BJ (cell line): Measurements from ENCODE around the gene LSS. TPM values are rescaled to one million over a fixed set of nuclear protein-coding genes. Genes with fewer than 3 reads are reported as not detected.
"Not testable (repeated sequence)": the region's sequence is repeated elsewhere in the genome, so short reads cannot be mapped to it uniquely, and the experiment has no call there.

ENCODE experiments used
- CTCF ChIA-PET: fragments of 350-600 bp; formaldehyde crosslinking; extraction: SDS; loops from one replicate; lab custom pipeline; 2021; ENCODE audit warnings: antibody characterized with exemption, inconsistent platforms; lab: Yijun Ruan, JAX
- POLR2A ChIA-PET: fragments of 300-600 bp; sonication (Branson Sonifier 250); formaldehyde crosslinking; extraction: SDS; loops from one replicate; lab custom pipeline; 2021; ENCODE audit warnings: antibody characterized with exemption; lab: Charles Lee
- DNase-seq: peaks from one replicate; pipeline ENCODE4 v3.0.0-alpha.2; 2011; ENCODE audit warnings: low read depth
- H3K27me3 ChIP-seq: 2 replicates; pipeline ENCODE4 v1.6.0; 2011; ENCODE audit warnings: low read length; ENCODE audit not compliant: control insufficient read depth, insufficient read depth
- H3K36me3 ChIP-seq: 2 replicates; pipeline ENCODE4 v1.5.1; 2011; ENCODE audit warnings: low read length; ENCODE audit not compliant: control insufficient read depth, insufficient read depth
- H3K4me3 ChIP-seq: 2 replicates; pipeline ENCODE4 v1.5.1; 2011; ENCODE audit warnings: low read depth, mild to moderate bottlenecking, control low read depth, low read length
- CTCF ChIP-seq: IDR thresholded peaks from 2 replicates; pipeline ENCODE4 v1.5.1; 2011; ENCODE audit warnings: low read depth, mild to moderate bottlenecking, control low read depth, inconsistent platforms, low read length, moderate library complexity; ENCODE audit not compliant: insufficient read depth
- polyA plus RNA-seq: library from polyadenylated mRNA; depleted of rRNA; stranded (reverse); fragments of >200 nt; gene quantifications from 2 replicates; pipeline ENCODE4 v1.2.3, GENCODE V29; 2011

LSS gene
- polyA plus RNA-seq, 1 experiment = 59.9 TPM

- ChIA-PET CTCF (no interaction called here), POLR2A (no interaction called here)
- Histone ChIP-seq H3K27me3 (no peaks in the 10 kb centered on the region), H3K4me3 (peak overlapping the region; percentile 54), H3K36me3 (peaks cover 4% of the 10 kb centered on the region)
- no peak for TF ChIP-seq CTCF
- DNase-seq = no peak
Measured at GRCh38 chr21:46184625-46185555, 43.7 kb downstream of the LSS start.

- ChIA-PET POLR2A (no interaction called here), CTCF (no interaction called here)
- TF ChIP-seq CTCF = no peak
- H3K4me3 ChIP-seq = peak within 1 kb of the TSS; percentile 73
- H3K36me3 ChIP-seq = no peaks in the 10 kb centered on the region
- no peaks in the 10 kb centered on the region for H3K27me3 ChIP-seq
- DNase-seq = no peak
Measured at GRCh38 chr21:46183910-46184624, 44.5 kb downstream of the LSS start, which contains the start of gene SPATC1L. Gene SPATC1L, minus strand, starts transcription at chr21:46184459. Its CDS starts 1,643 bp downstream, at chr21:46182816.

GRCh38 chr21:46183337-46183909 is 45.2 kb downstream of the LSS start:
- peak overlapping the region; percentile 73 for H3K4me3 ChIP-seq
- DNase-seq, H3K27me3 ChIP-seq, CTCF ChIA-PET, H3K36me3 ChIP-seq, POLR2A ChIA-PET: not testable (repeated sequence)

GRCh38 chr21:46182548-46183336 is 45.8 kb downstream of the LSS start:
- Histone ChIP-seq H3K27me3 (no peaks in the 10 kb centered on the region), H3K36me3 (no peaks in the 10 kb centered on the region), H3K4me3 (no peak overlapping the region)
- DNase-seq = no peak
- ChIA-PET CTCF (interaction anchor here (0.9 to 1.3 kb wide), 2 partner anchors 30 to 39 kb away, joined by 3 to 5 read pairs; no protein-coding TSS in a partner anchor), POLR2A (no interaction called here)
- no peak for TF ChIP-seq CTCF

- ChIA-PET POLR2A (no interaction called here), CTCF (interaction anchor here (0.9 to 1.3 kb wide), 2 partner anchors 29 to 38 kb away, joined by 3 to 5 read pairs; no protein-coding TSS in a partner anchor)
- Histone ChIP-seq H3K4me3 (no peak overlapping the region), H3K27me3 (no peaks in the 10 kb centered on the region), H3K36me3 (no peaks in the 10 kb centered on the region)
- TF ChIP-seq CTCF = no peak
- no peak for DNase-seq
Measured at GRCh38 chr21:46181953-46182547, 46.5 kb downstream of the LSS start.
